Measurements from ENCODE around the gene PIGM.

- TF ChIP-seq FOXP1 (CRISPR knock-in tag; IDR thresholded peaks at IDR 0.05; ENCODE audit: borderline replicate concordance) (no peak), RELA (CRISPR knock-in tag; IDR thresholded peaks at IDR 0.05; ENCODE audit: borderline replicate concordance) (no peak), E2F1 (CRISPR knock-in tag; IDR thresholded peaks at IDR 0.05) (no peak), CTCF (IDR thresholded peaks at IDR 0.05) (no peak), IRF2 (CRISPR knock-in tag; IDR thresholded peaks at IDR 0.05; ENCODE audit: borderline replicate concordance, low read depth) (no peak), PRDM15 (CRISPR knock-in tag; IDR thresholded peaks at IDR 0.05) (no peak), MAX (CRISPR knock-in tag; IDR thresholded peaks at IDR 0.05) (no peak), ATF3 (CRISPR knock-in tag; conservative IDR thresholded peaks at IDR 0.05) (no peak), TEAD4 (CRISPR knock-in tag; IDR thresholded peaks at IDR 0.05) (no peak), ERG (CRISPR knock-in tag; IDR thresholded peaks at IDR 0.05) (no peak), USF1 (CRISPR knock-in tag; IDR thresholded peaks at IDR 0.05) (no peak), SMAD4 (CRISPR knock-in tag; IDR thresholded peaks at IDR 0.05) (no peak)
Measured at GRCh38 chr1:160069460-160070231, 37.9 kb upstream of the PIGM start, which contains the start of gene KCNJ10.
